H1 (cell line): ENCODE results near the gene DENND1A. TPM values are rescaled to one million over a fixed set of nuclear protein-coding genes. Genes with fewer than 3 reads are reported as not detected.

Experiments
- CTCF ChIA-PET: fragments of 300-600 bp; sonication (Branson Sonifier 250); formaldehyde crosslinking; loops from one replicate; lab custom pipeline; 2021; ENCODE audit not compliant: partially characterized antibody; lab: Charles Lee
- POLR2A ChIA-PET: fragments of 300-600 bp; sonication (Branson Sonifier 250); formaldehyde crosslinking; loops from one replicate; lab custom pipeline; 2021; ENCODE audit warnings: inconsistent platforms; ENCODE audit not compliant: partially characterized antibody; lab: Charles Lee
- DNase-seq, 2 experiments: peaks; one replicate each; pipeline versions ENCODE4 v3.0.0 to v3.0.0-alpha.2; 2010 to 2022; ENCODE audit warnings: low spot score in 2 of 2, low read depth in 1 of 2, mixed read lengths in 1 of 2
- FAIRE-seq: peaks from 2 replicates; lab custom pipeline; 2011; peaks lifted over from hg19 to GRCh38; lab: Jason Lieb, UNC
- H2AFZ ChIP-seq: 2 replicates; pipeline ENCODE4 v1.8.1; 2012; ENCODE audit warnings: low read length, inconsistent platforms
- H2AK5ac ChIP-seq: 2 replicates; pipeline ENCODE4 v1.6.1; 2013; ENCODE audit warnings: low read depth, low read length
- H2BK120ac ChIP-seq: replicated peaks from 2 replicates; pipeline ENCODE3; 2013; ENCODE audit warnings: low read depth, low read length, inconsistent platforms
- H2BK12ac ChIP-seq: 2 replicates; pipeline ENCODE4 v1.6.1; 2013; ENCODE audit warnings: low read depth, low read length
- H2BK15ac ChIP-seq: 2 replicates; pipeline ENCODE4 v1.6.1; 2013; ENCODE audit warnings: low read length
- H2BK20ac ChIP-seq: 2 replicates; pipeline ENCODE4 v1.6.1; 2013; ENCODE audit warnings: low read length
- H2BK5ac ChIP-seq: 2 replicates; pipeline ENCODE4 v1.6.1; 2013; ENCODE audit warnings: low read depth, low read length
- H3K14ac ChIP-seq: 2 replicates; pipeline ENCODE4 v1.6.1; 2013; ENCODE audit warnings: inconsistent platforms; ENCODE audit not compliant: insufficient read length
- H3K18ac ChIP-seq: 2 replicates; pipeline ENCODE4 v1.6.1; 2013; ENCODE audit warnings: low read length; ENCODE audit errors: extremely low read depth
- H3K23ac ChIP-seq: 2 replicates; pipeline ENCODE4 v1.6.1; 2013; ENCODE audit warnings: inconsistent platforms; ENCODE audit not compliant: insufficient read length
- H3K23me2 ChIP-seq: 2 replicates; pipeline ENCODE4 v1.6.1; 2013; ENCODE audit warnings: low read depth, low read length
- H3K27ac ChIP-seq: 2 replicates; pipeline ENCODE4 v1.6.1; 2011; ENCODE audit warnings: low read depth, low read length, inconsistent platforms
- H3K27me3 ChIP-seq, 4 experiments: replicated peaks in 1 of 4; 1 replicate in 1 of 4; 2 replicates in 3 of 4; pipeline versions ENCODE4 v1.6.1 to v1.8.1; 2011 to 2013; ENCODE audit warnings: low read length in 3 of 4, mild to moderate bottlenecking in 3 of 4, inconsistent platforms in 2 of 4, mixed read lengths in 2 of 4, moderate library complexity in 1 of 4; ENCODE audit not compliant: control insufficient read depth in 3 of 4, insufficient read depth in 3 of 4; ENCODE audit errors: extremely low read depth in 1 of 4
- H3K36me3 ChIP-seq, 4 experiments: 2 replicates each; pipeline versions ENCODE4 v1.6.1 to v1.8.1; 2011 to 2013; ENCODE audit warnings: mild to moderate bottlenecking in 4 of 4, low read length in 3 of 4, moderate library complexity in 2 of 4, control low read depth in 1 of 4, inconsistent platforms in 1 of 4; ENCODE audit not compliant: insufficient read depth in 4 of 4, control insufficient read depth in 2 of 4
- H3K4ac ChIP-seq: replicated peaks from 2 replicates; pipeline ENCODE3; 2013; ENCODE audit warnings: low read length, low read depth, mixed read lengths, inconsistent platforms; ENCODE audit not compliant: insufficient read length
- H3K4me1 ChIP-seq, 4 experiments: replicated peaks in 1 of 4; 1 replicate in 1 of 4; 2 replicates in 3 of 4; pipeline versions ENCODE4 v1.6.1 to v1.8.1; 2011 to 2013; ENCODE audit warnings: low read length in 3 of 4, inconsistent platforms in 2 of 4, mixed read lengths in 1 of 4; ENCODE audit not compliant: insufficient read depth in 4 of 4, control insufficient read depth in 3 of 4
- H3K4me2 ChIP-seq, 2 experiments: 2 replicates each; pipeline versions ENCODE4 v1.6.1 to v1.8.1; 2011 to 2013; ENCODE audit warnings: low read depth in 2 of 2, low read length in 2 of 2, control low read depth in 1 of 2, inconsistent platforms in 1 of 2, mild to moderate bottlenecking in 1 of 2; ENCODE audit not compliant: insufficient read depth in 1 of 2
- H3K4me3 ChIP-seq, 4 experiments: fragments of 200-600, 300-600 bp in 1 of 4; sonication (generic), shearing (Covaris generic), sonication (Bioruptor Twin) in 1 of 4; 2 replicates each; pipeline versions ENCODE4 v1.5.1 to v1.8.1; 2011 to 2016; ENCODE audit warnings: low read length in 4 of 4, low read depth in 3 of 4, control low read depth in 2 of 4, inconsistent platforms in 2 of 4, mild to moderate bottlenecking in 2 of 4, mixed read lengths in 1 of 4, moderate library complexity in 1 of 4; ENCODE audit not compliant: insufficient read depth in 2 of 4; ENCODE audit errors: extremely low read depth in 1 of 4
- H3K56ac ChIP-seq: replicated peaks from 2 replicates; pipeline ENCODE3; 2013; ENCODE audit warnings: low read depth, mild to moderate bottlenecking, mixed read lengths, low read length, inconsistent platforms; ENCODE audit not compliant: insufficient read length
- H3K79me1 ChIP-seq: 2 replicates; pipeline ENCODE4 v1.6.1; 2013; ENCODE audit warnings: low read depth, low read length, control low read depth
- H3K79me2 ChIP-seq, 2 experiments: 2 replicates each; pipeline versions ENCODE4 v1.6.1 to v1.8.1; 2012 to 2013; ENCODE audit warnings: low read length in 2 of 2, mild to moderate bottlenecking in 2 of 2, inconsistent platforms in 1 of 2; ENCODE audit not compliant: insufficient read depth in 2 of 2, control insufficient read depth in 1 of 2
- H3K9ac ChIP-seq, 4 experiments: replicated peaks in 1 of 4; 1 replicate in 1 of 4; 2 replicates in 3 of 4; pipeline versions ENCODE4 v1.6.1 to v1.8.1; 2011 to 2013; ENCODE audit warnings: low read depth in 3 of 4, low read length in 3 of 4, control low read depth in 2 of 4, mild to moderate bottlenecking in 2 of 4, moderate library complexity in 2 of 4, inconsistent platforms in 1 of 4; ENCODE audit errors: extremely low read depth in 1 of 4
- H3K9me3 ChIP-seq, 2 experiments: 2 replicates each; pipeline versions ENCODE4 v1.6.1 to v1.8.1; 2012 to 2013; ENCODE audit warnings: mild to moderate bottlenecking in 2 of 2, moderate library complexity in 2 of 2, control low read depth in 1 of 2, inconsistent platforms in 1 of 2, low read depth in 1 of 2, low read length in 1 of 2, mixed read lengths in 1 of 2; ENCODE audit not compliant: insufficient read depth in 2 of 2
- H4K20me1 ChIP-seq, 2 experiments: replicated peaks in 1 of 2; 2 replicates each; pipeline versions ENCODE3 to v1.8.1; 2011 to 2013; ENCODE audit warnings: inconsistent platforms in 2 of 2, low read length in 2 of 2, mild to moderate bottlenecking in 1 of 2; ENCODE audit not compliant: insufficient read depth in 2 of 2, control insufficient read depth in 1 of 2
- H4K5ac ChIP-seq: 2 replicates; pipeline ENCODE4 v1.6.1; 2013; ENCODE audit warnings: low read length, low read depth, mixed read lengths, inconsistent platforms; ENCODE audit not compliant: insufficient read length
- H4K8ac ChIP-seq: 2 replicates; pipeline ENCODE4 v1.8.0; 2013; ENCODE audit warnings: mild to moderate bottlenecking, moderate library complexity, low read length, inconsistent platforms; ENCODE audit not compliant: insufficient read depth; ENCODE audit errors: extremely low read depth
- H4K91ac ChIP-seq: replicated peaks from 2 replicates; pipeline ENCODE3; 2013; ENCODE audit warnings: low read length, mixed read lengths, inconsistent platforms; ENCODE audit not compliant: insufficient read length
- E2F6 ChIP-seq: IDR thresholded peaks from 2 replicates; pipeline ENCODE4 v1.6.1; 2012; ENCODE audit warnings: inconsistent platforms
- GTF2F1 ChIP-seq: IDR thresholded peaks from 2 replicates; pipeline ENCODE4 v1.6.1; 2012; ENCODE audit warnings: low read depth, low read length, improper control_type of control experiment, borderline replicate concordance
- WGBS, 2 experiments: shearing (Covaris generic) in 1 of 2; methylation state at CpG; one replicate each; pipeline versions ENCODE4 v1.1.6 to v1.1.7; 2013 to 2015; ENCODE audit warnings: low lambda C conversion rate in 2 of 2, mixed read lengths in 2 of 2, inconsistent platforms in 1 of 2, low coverage in 1 of 2, missing lambda C conversion rate in 1 of 2; ENCODE audit not compliant: insufficient replicate concordance in 2 of 2, insufficient coverage in 1 of 2, insufficient read length in 1 of 2; ENCODE audit errors: extremely low coverage in 1 of 2, missing lambda C conversion rate in 1 of 2; 5-methylcytosine and 5-hydroxymethylcytosine counted together
- polyA plus RNA-seq, 7 experiments: library from polyadenylated mRNA; depleted of rRNA in 3 of 7; stranded (reverse) in 5 of 7; unstranded in 2 of 7; fragments of >200 nt in 5 of 7; fragments of 200-250 nt in 2 of 7; gene quantifications; 1 replicate in 5 of 7; 2 replicates in 1 of 7; 4 replicates in 1 of 7; pipeline versions ENCODE4 v1.2.1 to v1.2.3, GENCODE V29; 2011 to 2013; ENCODE audit warnings: missing spikeins in 2 of 7, mixed read lengths in 2 of 7
- total RNA-seq: library from RNA; stranded (reverse); fragmentation: NEBNext Ultra II Directional; extraction: Animal tissue kit (Norgen Biotek cat#: 25700); gene quantifications from 2 replicates; pipeline ENCODE4 v1.2.1, GENCODE V29; 2021

DENND1A gene
- total and polyA plus RNA-seq, 2 of the 8 experiments (the other 6 are each of a cell fraction or from before 2014, with no cell fraction given): 24.1 to 26.4 TPM

GRCh38 chr9:123481209-123481865 is 448.6 kb downstream of the DENND1A start:
- Histone ChIP-seq H3K4me3 (no peak overlapping the region), H2BK20ac (peak overlapping the region; percentile 39; the same call in 1 of the 2 replicates)
- CTCF ChIA-PET: interaction anchor here (1.0 to 1.6 kb wide), 4 partner anchors 9 to 79 kb away, joined by 3 to 4 read pairs (median 3); no protein-coding TSS in a partner anchor

More at GRCh38 chr9:123481209-123481865, 448.6 kb downstream of the DENND1A start:
- Histone ChIP-seq H3K27ac (no peak overlapping the region), H4K8ac (no peak overlapping the region), H3K18ac (no peak overlapping the region), H3K23ac (no peak overlapping the region), H2BK15ac (peak overlapping the region; percentile 76; the same call in 1 of the 2 replicates), H4K91ac (no peak overlapping the region), H2AK5ac (no peak overlapping the region), H3K79me1 (peaks cover 5% of the 10 kb centered on the region; the same call in 1 of the 2 replicates), H3K79me2 (no peaks in the 10 kb centered on the region), H4K20me1 (no peaks in the 10 kb centered on the region), H3K9ac (no peak overlapping the region), H3K36me3 (no peaks in the 10 kb centered on the region), H3K14ac (no peak overlapping the region), H3K23me2 (no peaks in the 10 kb centered on the region), H3K4ac (no peak overlapping the region), H4K5ac (no peak overlapping the region), H2BK5ac (peak overlapping the region; percentile 40; the same call in 1 of the 2 replicates), H2BK12ac (peak overlapping the region; percentile 71; the same call in 1 of the 2 replicates), H3K4me1 (peaks cover 11 to 20% (median 16%) of the 10 kb centered on the region in 4 experiments), H2AFZ (no peak overlapping the region), H3K9me3 (no peaks in the 10 kb centered on the region), H3K56ac (no peak overlapping the region), H3K27me3 (no peaks in the 10 kb centered on the region), H2BK120ac (no peak overlapping the region), H3K4me2 (no peak overlapping the region)
- 89% methylated on average over 10 of the region's 10 CpGs; no CpG with 5 or more reads in 1 of the 2 experiments for WGBS, 2 experiments
- DNase-seq (no peak), FAIRE-seq (no peak)
- no peak for TF ChIP-seq GTF2F1
- peak; percentile 34; the same call in 1 of the 2 replicates for TF ChIP-seq E2F6
- POLR2A ChIA-PET: interaction anchor here (1.1 to 1.3 kb wide), 2 partner anchors 10 to 21 kb away, joined by 3 to 4 read pairs; no protein-coding TSS in a partner anchor
